ENCODE results near the gene ACAP3.

Gene ACAP3

GRCh38 chr1:1286313-1287261 lies 21.1 kb downstream of the ACAP3 start:
- Histone ChIP-seq H3K4me3 (ENCODE audit: low read depth in 1 of 5, low read length in 5 of 5) (no peak overlapping the region), H3K36me3 (ENCODE audit: control insufficient read depth in 5 of 5, insufficient read depth in 5 of 5, low read length in 5 of 5) (no peaks in the 10 kb centered on the region), H3K9me3 (ENCODE audit: control insufficient read depth in 5 of 5, low read length in 5 of 5) (no peaks in the 10 kb centered on the region), H3K27ac (ENCODE audit: low read depth, low read length) (no peak overlapping the region), H3K9ac (ENCODE audit: low read length in 5 of 5) (no peak overlapping the region), H3K27me3 (ENCODE audit: control insufficient read depth in 5 of 5, insufficient read depth in 4 of 5, low read length in 5 of 5) (peaks cover 30 to 38% (median 32%) of the 10 kb centered on the region in 5 donors), H3K4me1 (ENCODE audit: control insufficient read depth in 5 of 5, insufficient read depth in 5 of 5, low read length in 5 of 5) (peaks cover 0 to 6% (median 3%) of the 10 kb centered on the region in 5 donors)

DNA sequence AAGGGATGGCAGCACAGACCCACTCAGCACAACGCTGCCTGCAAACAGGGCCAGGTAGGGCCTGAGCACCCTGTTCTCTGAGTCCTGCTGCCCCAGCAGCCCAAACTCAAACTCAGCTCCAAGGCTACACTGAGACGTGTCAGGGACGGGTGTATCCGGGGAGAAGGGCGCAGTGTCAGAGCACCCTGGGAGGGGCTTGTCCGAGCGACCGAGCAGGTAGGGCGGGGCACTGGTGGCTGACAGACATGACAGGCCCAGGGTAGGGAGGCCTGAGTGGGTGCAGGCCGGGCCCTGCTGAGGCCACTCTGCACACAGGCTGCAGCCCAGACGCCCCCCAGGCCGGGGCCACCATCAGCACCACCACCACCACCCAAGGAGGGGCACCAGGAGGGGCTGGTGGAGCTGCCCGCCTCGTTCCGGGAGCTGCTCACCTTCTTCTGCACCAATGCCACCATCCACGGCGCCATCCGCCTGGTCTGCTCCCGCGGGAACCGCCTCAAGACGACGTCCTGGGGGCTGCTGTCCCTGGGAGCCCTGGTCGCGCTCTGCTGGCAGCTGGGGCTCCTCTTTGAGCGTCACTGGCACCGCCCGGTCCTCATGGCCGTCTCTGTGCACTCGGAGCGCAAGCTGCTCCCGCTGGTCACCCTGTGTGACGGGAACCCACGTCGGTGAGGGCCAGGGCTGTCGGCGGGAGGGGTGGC lies 22.0 kb downstream of the ACAP3 start:
- no peaks in the 10 kb centered on the region for H3K36me3 ChIP-seq (ENCODE audit: control insufficient read depth in 5 of 5, insufficient read depth in 5 of 5, low read length in 5 of 5)
- H3K9ac ChIP-seq (ENCODE audit: low read length in 5 of 5): no peak overlapping the region
- H3K9me3 ChIP-seq (ENCODE audit: control insufficient read depth in 5 of 5, low read length in 5 of 5): no peaks in the 10 kb centered on the region
- H3K4me3 ChIP-seq (ENCODE audit: low read depth in 1 of 5, low read length in 5 of 5): no peak overlapping the region
- H3K27me3 ChIP-seq (ENCODE audit: control insufficient read depth in 5 of 5, insufficient read depth in 4 of 5, low read length in 5 of 5): peaks cover 30 to 38% (median 32%) of the 10 kb centered on the region in 5 donors
- no peak overlapping the region for H3K27ac ChIP-seq (ENCODE audit: low read depth, low read length)
- H3K4me1 ChIP-seq (ENCODE audit: control insufficient read depth in 5 of 5, insufficient read depth in 5 of 5, low read length in 5 of 5): no peaks in the 10 kb centered on the region

- Histone ChIP-seq H3K27ac (ENCODE audit: low read depth, low read length) (no peak overlapping the region), H3K4me1 (ENCODE audit: control insufficient read depth in 5 of 5, insufficient read depth in 5 of 5, low read length in 5 of 5) (no peaks in the 10 kb centered on the region), H3K9ac (ENCODE audit: low read length in 5 of 5) (no peak overlapping the region), H3K9me3 (ENCODE audit: control insufficient read depth in 5 of 5, low read length in 5 of 5) (no peaks in the 10 kb centered on the region), H3K4me3 (ENCODE audit: low read depth in 1 of 5, low read length in 5 of 5) (no peak overlapping the region), H3K36me3 (ENCODE audit: control insufficient read depth in 5 of 5, insufficient read depth in 5 of 5, low read length in 5 of 5) (no peaks in the 10 kb centered on the region), H3K27me3 (ENCODE audit: control insufficient read depth in 5 of 5, insufficient read depth in 4 of 5, low read length in 5 of 5) (peaks cover 30 to 38% (median 31%) of the 10 kb centered on the region in 5 donors)
Observed at GRCh38 chr1:1285102-1285571, 22.6 kb downstream of the ACAP3 start.

DNA sequence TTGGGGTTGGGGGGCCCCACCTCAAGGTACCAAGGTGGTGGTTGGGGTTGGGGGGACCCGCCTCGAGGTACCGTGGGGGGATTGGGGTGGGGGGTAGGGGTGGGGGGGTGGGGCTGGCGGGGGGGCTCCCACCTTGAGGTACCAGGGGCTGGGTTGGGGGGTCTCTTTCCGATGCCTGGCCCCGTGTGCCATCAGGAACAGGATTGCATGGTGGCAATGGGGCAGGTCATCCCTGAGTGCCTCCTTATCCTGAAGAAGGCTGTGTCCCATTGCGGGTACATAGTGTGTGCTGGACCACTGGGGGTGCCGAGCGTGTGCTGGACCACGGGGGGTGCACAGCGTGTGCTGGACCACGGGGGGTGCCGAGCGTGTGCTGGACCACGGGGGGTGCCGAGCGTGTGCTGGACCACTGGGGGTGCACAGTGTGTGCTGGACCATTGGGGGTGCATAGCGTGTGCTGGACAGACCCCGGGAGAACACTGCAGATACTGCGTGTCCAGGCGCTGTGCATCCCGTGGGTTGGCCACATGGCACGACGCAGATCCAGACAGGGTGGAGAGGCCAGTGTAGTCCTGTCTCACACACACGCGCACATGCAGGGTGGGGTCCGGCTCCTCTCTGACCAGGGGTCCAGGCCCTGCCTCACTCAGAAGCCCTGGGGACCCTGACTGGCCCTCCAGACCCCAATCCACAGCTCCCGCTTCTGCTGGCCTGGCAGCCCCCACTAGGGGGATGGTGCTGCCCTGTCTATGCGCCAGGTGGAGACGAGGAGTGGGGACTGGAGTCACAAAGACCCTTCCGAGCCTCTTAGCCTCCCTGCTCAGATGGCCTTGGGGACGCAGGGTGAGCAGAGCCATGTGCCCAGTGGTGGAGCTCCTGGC lies 23.3 kb downstream of the ACAP3 start:
- Histone ChIP-seq H3K27ac (ENCODE audit: low read depth, low read length) (no peak overlapping the region), H3K9ac (ENCODE audit: low read length in 5 of 5) (no peak overlapping the region), H3K27me3 (ENCODE audit: control insufficient read depth in 5 of 5, insufficient read depth in 4 of 5, low read length in 5 of 5) (peaks cover 30 to 38% (median 31%) of the 10 kb centered on the region in 5 donors), H3K4me1 (ENCODE audit: control insufficient read depth in 5 of 5, insufficient read depth in 5 of 5, low read length in 5 of 5) (no peaks in the 10 kb centered on the region), H3K36me3 (ENCODE audit: control insufficient read depth in 5 of 5, insufficient read depth in 5 of 5, low read length in 5 of 5) (no peaks in the 10 kb centered on the region), H3K4me3 (ENCODE audit: low read depth in 1 of 5, low read length in 5 of 5) (no peak overlapping the region), H3K9me3 (ENCODE audit: control insufficient read depth in 5 of 5, low read length in 5 of 5) (no peaks in the 10 kb centered on the region)

- no peaks in the 10 kb centered on the region for H3K4me1 ChIP-seq (ENCODE audit: control insufficient read depth in 5 of 5, insufficient read depth in 5 of 5, low read length in 5 of 5)
- H3K27ac ChIP-seq (ENCODE audit: low read depth, low read length): no peak overlapping the region
- no peak overlapping the region for H3K4me3 ChIP-seq (ENCODE audit: low read depth in 1 of 5, low read length in 5 of 5)
- no peaks in the 10 kb centered on the region for H3K9me3 ChIP-seq (ENCODE audit: control insufficient read depth in 5 of 5, low read length in 5 of 5)
- peaks cover 30 to 38% (median 31%) of the 10 kb centered on the region in 5 donors for H3K27me3 ChIP-seq (ENCODE audit: control insufficient read depth in 5 of 5, insufficient read depth in 4 of 5, low read length in 5 of 5)
- H3K36me3 ChIP-seq (ENCODE audit: control insufficient read depth in 5 of 5, insufficient read depth in 5 of 5, low read length in 5 of 5): no peaks in the 10 kb centered on the region
- no peak overlapping the region for H3K9ac ChIP-seq (ENCODE audit: low read length in 5 of 5)
Observed at GRCh38 chr1:1283821-1284220, 23.9 kb downstream of the ACAP3 start.

- no peaks in the 10 kb centered on the region for H3K4me1 ChIP-seq (ENCODE audit: control insufficient read depth in 5 of 5, insufficient read depth in 5 of 5, low read length in 5 of 5)
- H3K36me3 ChIP-seq (ENCODE audit: control insufficient read depth in 5 of 5, insufficient read depth in 5 of 5, low read length in 5 of 5): no peaks in the 10 kb centered on the region
- H3K9ac ChIP-seq (ENCODE audit: low read length in 5 of 5): no peak overlapping the region
- H3K27ac ChIP-seq (ENCODE audit: low read depth, low read length): no peak overlapping the region
- H3K27me3 ChIP-seq (ENCODE audit: control insufficient read depth in 5 of 5, insufficient read depth in 4 of 5, low read length in 5 of 5): peaks cover 30 to 35% (median 31%) of the 10 kb centered on the region in 5 donors
- H3K9me3 ChIP-seq (ENCODE audit: control insufficient read depth in 5 of 5, low read length in 5 of 5): no peaks in the 10 kb centered on the region
- no peak overlapping the region for H3K4me3 ChIP-seq (ENCODE audit: low read depth in 1 of 5, low read length in 5 of 5)
Observed at GRCh38 chr1:1282998-1283397, 24.7 kb downstream of the ACAP3 start.

- Histone ChIP-seq H3K9ac (ENCODE audit: low read length in 5 of 5) (no peak overlapping the region), H3K9me3 (ENCODE audit: control insufficient read depth in 5 of 5, low read length in 5 of 5) (no peaks in the 10 kb centered on the region), H3K27me3 (ENCODE audit: control insufficient read depth in 5 of 5, insufficient read depth in 4 of 5, low read length in 5 of 5) (peaks cover 20 to 25% (median 22%) of the 10 kb centered on the region in 5 donors), H3K27ac (ENCODE audit: low read depth, low read length) (no peak overlapping the region), H3K36me3 (ENCODE audit: control insufficient read depth in 5 of 5, insufficient read depth in 5 of 5, low read length in 5 of 5) (no peaks in the 10 kb centered on the region), H3K4me3 (ENCODE audit: low read depth in 1 of 5, low read length in 5 of 5) (no peak overlapping the region), H3K4me1 (ENCODE audit: control insufficient read depth in 5 of 5, insufficient read depth in 5 of 5, low read length in 5 of 5) (no peaks in the 10 kb centered on the region)
Observed at GRCh38 chr1:1281533-1282321, 26.0 kb downstream of the ACAP3 start.

DNA sequence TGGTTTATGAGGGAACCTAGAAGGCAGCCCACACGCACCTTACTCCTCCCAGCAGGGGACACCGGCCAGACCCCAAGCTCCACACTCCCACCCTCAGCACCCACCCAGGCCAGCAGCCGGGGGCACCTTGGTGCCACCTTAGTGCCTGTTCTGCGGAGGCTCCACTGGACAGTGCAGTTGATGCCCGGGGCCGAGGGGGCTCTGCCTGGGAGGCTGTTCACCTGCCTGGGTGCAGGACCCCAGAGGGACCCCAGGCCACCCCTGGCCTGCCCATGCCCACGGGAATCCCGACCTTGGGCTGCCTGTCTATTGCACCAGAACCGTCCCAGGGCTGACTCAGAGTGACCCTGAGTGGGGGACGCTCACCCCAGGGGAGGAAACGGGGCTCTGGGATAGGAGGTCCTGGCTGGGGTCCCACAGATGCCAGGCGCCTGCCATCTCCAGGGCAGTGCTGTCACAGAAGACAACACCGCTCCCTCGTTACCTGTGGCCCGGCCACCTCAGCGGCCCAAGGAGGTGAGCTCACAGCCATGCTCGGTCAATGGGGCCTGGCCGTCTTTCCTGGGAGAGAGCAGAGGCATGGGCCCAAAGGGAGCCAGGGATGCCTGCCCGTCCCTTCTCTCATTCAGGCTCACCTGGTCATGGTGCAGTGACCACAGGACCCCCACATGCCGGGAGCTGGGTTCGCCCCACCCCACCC lies 26.8 kb downstream of the ACAP3 start:
- H3K4me1 ChIP-seq (ENCODE audit: control insufficient read depth in 5 of 5, insufficient read depth in 5 of 5, low read length in 5 of 5): no peaks in the 10 kb centered on the region
- H3K27ac ChIP-seq (ENCODE audit: low read depth, low read length): no peak overlapping the region
- H3K9ac ChIP-seq (ENCODE audit: low read length in 5 of 5): no peak overlapping the region
- no peak overlapping the region for H3K4me3 ChIP-seq (ENCODE audit: low read depth in 1 of 5, low read length in 5 of 5)
- H3K36me3 ChIP-seq (ENCODE audit: control insufficient read depth in 5 of 5, insufficient read depth in 5 of 5, low read length in 5 of 5): no peaks in the 10 kb centered on the region
- H3K27me3 ChIP-seq (ENCODE audit: control insufficient read depth in 5 of 5, insufficient read depth in 4 of 5, low read length in 5 of 5): peaks cover 14 to 18% (median 15%) of the 10 kb centered on the region in 5 donors
- H3K9me3 ChIP-seq (ENCODE audit: control insufficient read depth in 5 of 5, low read length in 5 of 5): no peaks in the 10 kb centered on the region

Data from subcutaneous abdominal adipose tissue (tissue), 5 donors.